Skin of body (tissue), 2 donors: ENCODE results near the gene SLC6A7. TPM values are rescaled to one million over a fixed set of nuclear protein-coding genes. Genes with fewer than 3 reads are reported as not detected.
A peak's percentile ranks its signal among the peaks of the same experiment; 100 is the strongest.
"Not testable (repeated sequence)": the region's sequence is repeated elsewhere in the genome, so short reads cannot be mapped to it uniquely, and the experiment has no call there.

Experiments used
- DNase-seq: peaks from one replicate; lab custom pipeline; 2025; lab: John Stamatoyannopoulos, UW
- total RNA-seq: library from RNA; depleted of rRNA; stranded (reverse); fragments of >200 nt; gene quantifications from one replicate; pipeline ENCODE4 v1.2.3, GENCODE V29; 2014

The SLC6A7 gene
- total RNA-seq, 1 donor from 2014 or later: not detected

DNA sequence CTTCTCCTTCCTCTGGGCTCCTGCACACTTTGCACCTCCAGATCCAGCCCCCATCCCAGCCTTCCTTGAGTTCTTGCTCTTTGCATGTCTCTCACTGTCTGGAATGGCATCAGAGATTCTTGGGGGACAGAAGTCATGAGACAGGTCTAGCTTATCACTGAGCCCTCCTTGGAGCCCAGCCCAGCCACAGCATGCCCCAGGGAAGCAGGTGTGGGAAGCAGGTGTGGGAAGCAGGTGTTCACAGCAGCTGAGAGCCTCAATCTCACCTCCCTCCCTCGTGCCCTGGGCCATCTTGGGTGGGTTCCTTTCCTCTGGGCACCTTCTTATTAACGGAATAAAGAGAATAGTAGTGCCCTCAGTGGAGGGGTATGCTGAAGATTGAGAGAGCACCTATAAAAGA is 27.2 kb downstream of the SLC6A7 start:
- no peak for DNase-seq

DNA sequence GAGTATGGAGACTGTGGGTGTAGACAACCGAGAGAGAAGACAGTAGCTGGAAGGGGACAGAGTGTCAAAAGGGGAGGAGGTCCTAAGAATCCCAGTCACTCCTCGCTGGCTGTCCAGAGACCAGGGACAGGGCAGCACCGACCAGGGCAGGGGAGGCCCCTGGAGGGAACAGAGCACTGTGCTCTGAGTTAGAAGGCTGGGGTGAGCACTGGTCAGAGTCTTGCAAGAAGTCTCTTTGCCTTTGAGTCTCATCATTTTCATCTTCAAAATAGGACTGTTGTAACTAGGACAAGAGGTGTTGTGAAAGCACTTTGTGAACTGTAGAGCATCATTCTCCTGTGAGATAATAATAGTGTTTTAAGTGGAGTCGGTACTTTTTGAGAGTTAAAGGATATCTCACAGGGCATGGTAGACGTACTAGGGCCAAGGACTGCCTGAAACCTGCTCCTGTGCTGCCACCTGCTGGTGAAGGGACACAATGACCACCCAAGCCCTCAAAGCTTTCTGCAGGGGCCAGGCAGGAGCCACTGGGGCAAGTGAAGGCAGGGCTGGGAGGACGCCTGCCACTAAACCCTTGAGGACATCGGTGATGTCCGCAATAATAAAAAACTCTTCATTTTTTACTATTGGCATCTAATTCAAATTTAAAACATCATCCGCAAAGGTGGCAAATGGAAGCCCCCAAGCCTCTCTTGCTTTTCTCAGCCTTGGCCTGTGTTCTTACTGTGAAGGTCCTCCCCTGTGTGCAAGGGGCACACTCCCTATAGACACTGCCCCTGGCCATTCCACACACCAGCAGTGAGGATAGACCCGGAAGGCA is 28.2 kb downstream of the SLC6A7 start:
- DNase-seq: peak; percentile 83

DNA sequence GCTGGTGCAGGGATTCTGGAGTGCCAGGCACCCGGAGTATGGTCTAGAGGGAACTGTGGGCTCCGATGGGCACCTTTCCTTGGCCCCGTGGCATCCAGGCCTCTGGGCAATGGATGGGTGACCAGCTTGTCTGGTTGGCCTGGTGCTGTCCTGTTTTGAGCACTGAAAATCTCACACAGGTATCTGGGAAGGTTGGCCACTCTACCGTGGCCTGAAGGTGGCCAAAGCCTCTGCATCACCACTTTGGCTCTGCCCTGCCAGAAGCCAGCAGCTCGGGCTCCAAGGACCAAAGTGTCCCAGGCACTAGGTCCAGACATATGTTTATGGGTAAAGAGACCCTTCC is 28.8 kb downstream of the SLC6A7 start:
- no peak for DNase-seq

DNA sequence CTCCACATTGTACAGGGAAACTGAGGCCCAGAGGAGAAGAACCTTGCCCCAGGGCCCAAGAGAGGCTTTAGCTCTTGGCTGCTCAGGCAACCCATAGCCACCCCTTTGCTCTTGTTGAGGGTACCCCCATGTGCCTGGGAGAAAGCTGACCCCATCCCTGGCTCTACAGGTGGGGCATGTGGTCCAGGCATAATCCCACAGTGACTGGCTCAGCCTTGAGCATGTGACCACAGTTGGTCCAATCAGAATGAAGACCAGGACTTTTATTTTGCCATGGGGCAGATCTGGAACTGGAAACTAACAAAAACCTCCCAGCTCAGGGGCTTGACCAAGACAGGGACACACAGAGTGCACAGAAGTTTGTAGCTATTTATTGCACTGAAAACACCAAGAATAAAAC is 29.3 kb downstream of the SLC6A7 start:
- no peak for DNase-seq

DNA sequence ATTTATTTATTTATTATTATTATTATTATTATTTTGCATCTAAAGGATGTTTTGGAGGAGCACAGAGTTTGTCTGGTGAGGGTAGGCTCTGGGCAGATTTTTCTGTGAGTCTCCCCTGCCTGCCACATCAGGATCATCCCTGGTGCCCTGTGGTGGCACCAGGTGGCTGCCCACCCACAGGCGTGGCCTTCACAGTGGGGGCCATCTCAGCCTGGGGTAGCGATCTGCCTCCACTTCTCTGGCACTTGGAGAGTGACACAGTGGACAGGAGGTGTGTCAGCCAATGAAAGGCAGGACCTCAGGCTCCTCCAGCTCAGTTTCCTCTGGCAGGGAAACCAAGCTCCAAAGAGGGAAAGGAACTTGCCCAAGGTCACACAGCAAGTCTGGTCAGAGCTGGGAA is 30.0 kb downstream of the SLC6A7 start:
- no peak for DNase-seq

DNA sequence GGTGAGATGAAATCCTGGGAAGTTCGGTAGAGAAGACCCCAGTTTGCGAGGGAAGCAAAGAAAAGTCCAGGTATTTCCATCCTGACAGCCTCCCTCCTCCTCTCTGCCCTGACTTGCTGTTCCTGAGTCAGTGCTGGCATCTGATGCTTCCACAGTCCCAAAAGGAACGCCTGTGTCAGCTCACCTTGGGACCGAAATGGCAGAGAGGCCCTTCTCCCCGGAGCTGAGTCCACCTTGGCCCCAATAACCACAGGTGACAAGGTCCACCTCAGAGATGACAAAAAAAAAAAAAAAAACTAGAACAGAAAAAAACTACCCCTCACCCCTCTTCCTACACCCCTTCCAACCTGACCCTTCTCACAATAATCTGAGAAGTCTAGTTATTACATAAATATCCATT is 31.6 kb downstream of the SLC6A7 start:
- DNase-seq: no peak

DNA sequence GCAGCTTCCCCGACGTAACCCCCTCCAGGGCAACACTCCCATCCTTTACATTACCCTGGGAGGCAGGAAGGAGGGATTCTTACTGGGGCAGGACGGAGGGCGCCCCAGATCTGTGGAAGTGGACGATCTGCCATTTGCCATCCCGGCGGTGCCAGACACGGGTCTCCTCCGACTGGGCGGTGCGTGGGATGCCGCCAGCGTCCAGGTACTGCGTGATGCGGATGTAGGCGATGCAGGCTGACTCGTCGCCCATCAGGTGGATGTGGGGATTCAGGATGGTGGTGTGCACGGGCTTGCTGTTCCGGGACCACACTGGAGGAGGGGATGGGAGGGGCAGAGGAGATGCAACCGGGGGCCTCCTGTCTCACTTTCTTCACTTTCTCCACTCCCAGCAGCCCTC is 33.0 kb downstream of the SLC6A7 start:
- no peak for DNase-seq

DNA sequence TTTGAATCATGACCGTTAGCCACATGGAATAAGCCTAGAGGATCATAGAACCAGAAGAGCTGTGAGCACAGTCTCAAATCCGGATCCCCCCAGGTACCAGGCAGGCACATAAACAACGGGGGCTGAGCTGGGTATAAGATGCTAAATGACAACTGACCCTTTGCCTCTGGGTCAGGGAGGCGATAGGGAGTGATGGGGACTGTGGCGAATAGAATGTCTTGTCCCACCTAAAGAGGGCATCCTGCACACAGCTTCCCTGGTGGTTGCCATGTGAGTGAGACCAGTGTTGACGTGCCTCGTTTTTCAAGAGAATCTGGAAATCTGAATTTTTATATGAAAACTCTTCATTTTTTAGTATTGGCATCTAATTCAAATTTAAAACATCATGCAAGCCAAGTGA is 33.6 kb downstream of the SLC6A7 start:
- no peak for DNase-seq

DNA sequence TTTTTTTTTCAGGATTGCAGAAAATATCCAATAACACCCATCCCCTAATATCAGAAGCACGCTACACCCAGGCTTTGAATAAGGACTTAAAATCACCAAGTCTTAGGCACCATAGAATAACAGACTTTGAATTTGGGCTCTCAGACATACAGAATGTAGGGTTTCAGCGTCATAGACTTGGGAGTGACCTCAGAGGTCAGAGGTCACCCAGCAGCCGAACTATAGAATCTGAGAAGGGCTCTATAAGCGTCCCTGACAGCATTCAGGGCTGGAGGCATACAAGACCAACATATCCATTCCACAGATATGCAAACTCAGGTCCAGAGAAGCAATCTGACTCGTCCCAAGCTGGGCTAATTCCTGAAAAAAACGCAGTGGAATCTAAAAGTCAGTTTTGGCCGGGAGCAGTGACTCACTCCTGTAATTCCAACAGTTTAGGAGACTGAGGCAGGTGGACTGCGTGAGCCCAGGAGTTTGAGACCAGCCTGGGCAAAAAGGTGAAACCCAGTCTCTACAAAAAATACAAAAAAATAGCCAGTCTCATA is 34.7 kb downstream of the SLC6A7 start:
- no peak for DNase-seq

DNA sequence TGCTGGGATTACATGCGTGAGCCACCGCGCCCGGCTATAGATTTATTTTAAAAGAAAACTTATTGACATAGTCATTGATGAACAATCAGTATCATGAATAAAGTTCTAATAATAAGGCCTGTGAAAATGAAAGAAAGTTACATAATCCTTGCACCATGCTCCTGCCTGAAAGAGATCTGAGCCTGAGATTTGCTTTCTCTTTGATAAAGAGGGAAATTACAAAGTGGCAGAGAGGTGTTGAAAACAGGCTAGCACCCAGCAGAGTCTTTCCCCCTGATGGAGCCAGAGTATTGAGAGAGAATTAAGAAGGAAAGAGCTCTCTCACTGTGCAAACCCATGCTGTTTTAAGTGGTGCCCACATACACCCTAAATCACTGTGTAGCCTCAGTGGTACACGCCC is 37.2 kb downstream of the SLC6A7 start:
- DNase-seq: no peak

DNA sequence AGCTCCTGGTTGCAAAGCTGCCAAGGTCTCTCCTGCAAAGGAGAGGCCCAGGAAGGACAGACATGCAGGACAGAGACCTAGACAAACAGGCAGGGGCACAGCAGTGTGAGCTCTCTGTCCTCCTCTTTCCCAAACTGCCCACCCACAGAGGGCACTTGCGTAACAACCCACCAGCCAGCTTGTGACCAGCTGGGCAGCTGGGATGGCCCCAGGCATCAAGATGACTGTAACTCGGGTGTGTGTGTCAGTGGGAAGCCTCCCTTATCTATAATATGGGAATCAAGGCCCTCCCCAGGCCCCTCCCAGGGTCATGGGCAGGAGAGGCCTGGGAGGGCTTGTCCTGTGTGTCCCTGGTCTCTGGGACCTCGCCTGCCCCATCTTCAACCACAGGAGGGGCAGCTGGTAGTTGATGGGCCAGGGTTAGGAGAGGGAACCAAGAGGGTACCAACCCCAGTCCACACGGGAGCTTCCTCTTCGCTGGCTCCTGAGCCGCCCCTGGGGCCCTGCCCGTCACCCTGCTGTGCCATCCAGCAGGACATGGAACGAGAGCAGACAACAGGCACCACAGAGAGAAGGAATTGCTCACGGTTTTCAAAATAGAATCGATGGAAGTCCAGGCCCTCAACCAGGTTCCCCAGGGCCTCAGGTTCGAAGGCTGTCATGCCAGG is 37.9 kb downstream of the SLC6A7 start:
- no peak for DNase-seq

DNA sequence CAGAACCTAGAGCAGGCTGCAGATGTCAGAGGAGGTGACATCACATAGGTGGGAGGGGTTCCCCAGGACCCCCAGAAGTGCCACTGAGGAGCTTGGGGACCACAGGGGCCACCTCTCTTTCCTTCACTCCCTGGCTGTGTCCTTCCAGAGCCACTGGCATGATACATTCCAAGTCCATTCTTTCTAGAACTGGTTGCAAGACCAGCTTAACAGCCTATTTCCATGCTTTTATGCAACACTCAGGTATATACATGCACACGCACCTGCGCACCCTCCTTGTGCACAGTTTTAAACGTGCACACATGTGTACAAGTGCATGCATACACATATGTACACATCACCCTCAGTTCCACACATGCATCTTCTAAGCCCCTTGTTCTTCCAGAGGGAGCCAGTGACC is 39.7 kb downstream of the SLC6A7 start:
- no peak for DNase-seq

DNA sequence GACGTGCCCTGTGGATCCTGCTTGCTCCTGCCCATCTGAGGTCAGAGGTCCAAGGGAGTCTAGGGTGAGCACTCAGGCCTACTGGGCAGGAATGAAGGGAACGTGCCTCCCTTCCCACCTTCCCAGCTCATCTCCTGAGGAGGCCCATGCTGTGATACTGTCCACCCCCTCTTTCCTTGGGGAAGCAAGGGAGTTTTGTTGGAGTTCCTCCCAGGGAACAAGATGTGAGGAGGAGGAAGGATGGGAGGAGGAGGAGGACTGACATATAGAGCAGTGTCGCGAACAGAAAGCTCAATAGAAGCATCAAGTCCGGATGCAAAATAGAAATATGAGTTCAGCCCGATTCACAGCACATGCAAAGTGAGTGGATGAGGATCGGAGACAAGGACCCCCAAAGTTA is 41.0 kb downstream of the SLC6A7 start:
- DNase-seq: no peak

DNA sequence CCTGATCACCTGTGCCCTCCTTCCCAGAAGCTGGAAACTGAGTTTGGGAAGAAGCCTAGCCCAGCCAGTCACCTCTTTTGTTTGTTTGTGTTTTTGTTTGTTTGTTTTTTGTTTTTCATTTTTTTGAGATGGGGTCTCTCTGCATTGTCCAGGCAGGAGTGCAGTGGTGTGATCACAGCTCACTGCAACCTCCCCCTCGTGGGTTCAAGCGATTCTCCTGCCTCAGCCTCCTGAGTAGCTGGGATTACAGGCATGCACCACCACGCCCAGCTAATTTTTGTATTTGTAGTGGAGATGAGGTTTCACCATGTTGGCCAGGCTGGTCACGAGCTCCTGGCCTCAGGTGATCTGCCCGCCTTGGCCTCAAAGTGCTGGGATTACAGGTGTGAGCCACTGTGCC is 43.8 kb downstream of the SLC6A7 start:
- DNase-seq: not testable (repeated sequence)

DNA sequence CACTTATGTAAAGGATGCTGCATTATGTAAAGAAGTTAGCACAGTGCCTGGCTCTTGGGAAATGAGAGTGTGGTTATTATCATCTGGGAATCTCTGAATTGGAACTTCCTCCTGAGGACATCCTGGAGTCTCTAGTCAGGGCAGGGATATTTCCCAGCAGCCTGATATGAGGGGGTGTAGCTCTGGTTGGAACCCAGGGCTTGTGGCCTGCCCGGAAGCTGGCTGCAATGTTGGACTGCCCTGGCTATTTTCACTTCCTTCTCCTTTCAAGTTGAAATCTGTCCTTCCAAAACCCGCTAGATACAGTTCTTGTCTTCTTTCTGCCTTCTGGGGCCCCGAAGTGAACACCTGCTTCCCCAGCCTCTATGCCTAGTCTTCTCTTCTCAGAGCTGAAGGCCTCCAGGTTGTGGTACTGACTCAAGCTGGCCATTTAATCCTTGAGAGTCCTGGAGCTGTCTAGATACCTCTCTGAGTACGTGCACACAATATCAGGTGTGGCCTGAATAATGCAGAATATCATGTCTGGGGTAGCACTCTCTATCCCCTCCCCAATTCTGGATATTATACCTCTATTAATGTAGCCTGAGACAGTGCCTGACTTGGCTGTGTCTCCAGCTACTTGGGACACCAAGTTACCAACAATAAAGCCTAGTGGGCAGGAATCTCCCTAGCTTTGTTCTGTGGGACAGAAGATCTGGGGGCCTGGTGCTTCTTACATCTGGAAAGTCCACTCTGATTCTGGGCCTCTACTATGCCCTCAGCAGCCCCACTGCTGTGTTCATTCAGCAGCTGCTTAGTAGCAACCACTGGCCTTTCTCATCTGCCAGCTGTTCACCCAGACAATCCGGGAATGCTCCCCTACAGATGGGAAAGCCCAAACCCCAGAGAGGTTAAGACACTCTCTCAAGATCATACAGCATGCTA is 45.0 kb downstream of the SLC6A7 start:
- DNase-seq: no peak

DNA sequence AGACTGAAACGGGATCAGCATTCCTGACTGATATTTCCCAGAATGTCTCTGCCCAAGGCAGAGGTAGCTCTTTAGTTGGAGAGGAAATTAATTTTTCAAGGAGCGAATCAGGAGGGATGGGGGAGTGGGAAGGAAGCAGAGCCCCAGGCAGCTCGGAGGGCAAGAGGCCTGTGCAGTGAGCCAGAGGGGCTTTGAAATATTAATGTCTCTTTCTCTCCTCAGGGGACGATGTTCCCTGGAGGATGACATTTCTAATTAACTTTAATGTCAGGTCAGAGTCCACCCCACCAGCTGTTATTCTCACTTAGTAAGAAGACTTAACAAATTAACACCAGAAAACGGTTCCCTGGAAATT is 45.6 kb downstream of the SLC6A7 start:
- no peak for DNase-seq

DNA sequence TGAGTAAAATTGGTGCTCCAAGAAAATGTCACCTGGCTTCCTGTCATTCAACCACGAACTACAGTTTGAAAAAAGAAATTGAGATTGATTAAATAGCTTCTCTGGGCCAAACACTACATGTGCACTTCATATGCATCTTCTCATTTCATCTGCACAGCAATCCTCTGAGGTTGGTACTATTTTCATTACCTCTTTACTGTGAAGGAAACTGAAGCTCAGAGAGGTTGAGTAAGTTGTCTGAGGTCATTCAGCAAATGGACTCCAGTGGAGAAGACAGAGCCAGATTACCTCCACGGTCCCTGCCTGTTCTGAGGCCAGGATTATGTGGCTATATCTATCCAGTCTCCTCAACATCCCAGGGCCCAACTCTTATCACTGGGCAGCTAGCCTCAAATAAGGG is 46.5 kb downstream of the SLC6A7 start:
- no peak for DNase-seq

DNA sequence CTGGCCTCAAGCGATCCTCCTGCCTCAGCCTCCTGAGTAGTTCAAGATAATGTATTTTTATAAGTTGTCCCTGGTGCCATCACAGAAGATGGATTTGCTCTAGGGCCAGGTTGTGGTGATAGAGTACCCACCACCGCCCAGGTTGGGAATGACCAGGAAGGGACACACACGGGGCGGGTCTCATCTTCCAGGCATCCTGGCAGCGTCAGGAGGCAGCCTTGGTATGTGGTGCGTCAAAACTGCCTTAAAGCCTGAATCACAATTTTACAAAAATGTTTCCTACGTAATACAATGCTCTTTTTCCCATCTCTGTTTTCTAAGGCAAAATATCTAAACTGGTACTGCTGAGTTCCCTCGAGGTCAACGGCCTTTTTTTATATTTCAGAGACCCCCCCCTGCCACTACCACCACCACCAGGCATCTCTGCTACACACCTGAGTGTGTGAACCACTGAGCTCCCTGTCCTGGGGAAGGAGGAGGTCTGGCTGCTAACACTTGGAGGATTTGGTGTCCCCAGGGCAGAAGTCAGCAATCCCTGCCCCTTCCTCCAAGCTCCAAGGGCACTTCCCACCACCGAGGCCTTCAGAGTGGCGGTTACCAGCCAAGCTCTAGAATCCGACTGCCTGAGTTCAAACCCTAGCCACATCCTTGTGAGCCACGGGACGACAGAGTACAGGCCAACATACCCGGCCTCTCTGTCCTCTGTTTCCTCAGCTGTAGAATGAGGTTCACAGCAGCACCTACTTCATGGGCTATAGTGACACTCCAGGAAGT is 47.3 kb downstream of the SLC6A7 start:
- no peak for DNase-seq

DNA sequence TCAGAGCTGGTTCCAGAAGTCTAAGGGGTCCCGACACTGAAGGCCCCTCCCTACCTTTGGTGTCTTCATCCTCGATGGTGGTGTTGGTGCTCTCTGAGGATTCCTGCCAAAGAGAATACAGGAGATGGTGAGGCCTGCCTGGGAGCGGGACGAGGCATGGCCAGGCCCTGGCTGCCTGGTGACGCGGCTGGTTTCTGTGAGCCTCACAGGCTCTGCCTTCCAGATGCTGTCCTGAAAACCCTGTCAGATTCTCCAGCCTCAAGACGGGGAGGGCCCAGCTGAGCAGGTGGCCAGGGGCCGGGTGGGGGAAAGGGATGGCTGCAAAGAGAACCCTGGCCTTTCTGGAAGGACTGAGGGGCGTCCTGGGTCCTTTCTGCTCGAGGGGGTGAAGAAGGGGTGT is 48.8 kb downstream of the SLC6A7 start:
- no peak for DNase-seq

DNA sequence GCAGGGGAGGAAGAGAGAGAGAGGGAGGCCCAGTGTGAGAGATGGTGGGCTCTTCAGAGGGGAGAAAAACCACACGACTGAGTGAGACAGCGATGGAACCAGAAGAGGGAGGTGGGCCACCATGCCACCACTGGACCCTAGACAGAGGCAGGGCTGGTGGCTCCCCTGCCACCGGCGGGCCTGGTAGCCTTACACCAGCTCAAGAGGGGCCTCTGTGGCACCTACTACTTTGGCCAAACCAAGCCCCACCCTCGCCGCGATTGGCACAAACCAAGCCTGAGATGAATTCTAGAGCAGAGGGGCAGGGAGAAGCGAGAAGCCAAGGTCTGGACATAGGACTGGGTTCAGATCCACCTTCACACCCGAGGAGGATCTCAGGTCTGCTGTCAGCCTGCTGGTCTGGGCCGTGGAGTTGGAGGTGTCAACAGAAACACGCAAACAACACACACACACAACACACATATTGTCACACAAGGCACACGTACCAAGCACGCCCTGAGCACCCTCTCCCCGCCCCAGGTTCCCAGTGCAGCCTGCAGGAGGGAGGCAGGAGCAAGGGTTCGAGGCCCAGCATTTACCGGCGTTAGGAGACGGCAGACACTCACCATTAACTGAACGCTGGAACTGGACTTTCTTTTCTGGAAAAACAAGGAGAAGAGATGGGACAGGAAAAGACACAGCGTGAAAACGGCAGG is 49.4 kb downstream of the SLC6A7 start:
- DNase-seq: no peak

DNA sequence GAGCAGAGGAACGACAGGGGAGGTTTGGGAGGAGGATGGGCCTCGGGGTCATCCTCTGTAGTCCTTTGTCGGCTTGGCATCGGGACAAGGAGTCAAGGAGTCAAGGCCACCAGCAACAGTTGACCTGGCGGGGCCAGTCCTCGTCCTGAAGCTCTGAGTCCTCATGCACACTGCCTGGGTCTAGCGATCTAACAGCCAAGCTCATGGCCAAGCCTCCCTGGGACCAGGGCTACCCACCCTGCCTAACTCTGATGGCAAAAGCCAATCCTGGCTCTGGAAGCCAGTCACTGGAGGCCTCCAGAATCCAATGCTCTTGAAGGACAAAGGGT is 49.9 kb downstream of the SLC6A7 start:
- no peak for DNase-seq
